NK-92 treated with Interleukin-12 subunit alpha and Interleukin-12 subunit beta, amount 100 ng/mL, for 24 hours (cell line): ENCODE results near the gene CLNK.
"Not testable (repeated sequence)": the region's sequence is repeated elsewhere in the genome, so short reads cannot be mapped to it uniquely, and the experiment has no call there.

Experiments used
- DNase-seq: peaks from one replicate; lab custom pipeline; 2025; lab: John Stamatoyannopoulos, UW

CLNK gene

GRCh38 chr4:10659251-10659650, 25.3 kb downstream of the CLNK start:
- DNase-seq: no peak

GRCh38 chr4:10656988-10657387, 27.6 kb downstream of the CLNK start:
- no peak for DNase-seq

- DNase-seq: no peak
These were observed 28.1 kb downstream of the CLNK start for GRCh38 chr4:10656420-10656819.

DNA sequence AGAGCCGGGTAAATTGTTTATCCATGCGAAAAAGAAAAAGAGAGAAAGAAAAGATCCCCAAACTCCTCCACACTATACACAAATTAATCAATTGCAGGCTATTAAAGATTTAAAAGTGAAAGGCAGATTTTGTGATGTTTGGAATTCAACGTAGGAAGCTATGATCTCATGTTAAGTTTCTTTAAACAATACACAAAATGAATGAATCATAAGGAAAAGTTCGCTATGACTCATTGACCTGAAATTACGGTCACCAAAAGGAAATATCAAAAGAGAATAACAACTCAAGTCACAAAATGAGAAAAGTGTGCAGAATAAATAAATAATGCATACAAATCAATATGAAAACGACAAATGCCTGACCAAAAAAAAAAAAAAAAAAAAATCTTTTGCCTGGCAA, 28.6 kb downstream of the CLNK start:
- DNase-seq: no peak

- DNase-seq: no peak
These were observed 36.1 kb downstream of the CLNK start for GRCh38 chr4:10648479-10648878.

DNA sequence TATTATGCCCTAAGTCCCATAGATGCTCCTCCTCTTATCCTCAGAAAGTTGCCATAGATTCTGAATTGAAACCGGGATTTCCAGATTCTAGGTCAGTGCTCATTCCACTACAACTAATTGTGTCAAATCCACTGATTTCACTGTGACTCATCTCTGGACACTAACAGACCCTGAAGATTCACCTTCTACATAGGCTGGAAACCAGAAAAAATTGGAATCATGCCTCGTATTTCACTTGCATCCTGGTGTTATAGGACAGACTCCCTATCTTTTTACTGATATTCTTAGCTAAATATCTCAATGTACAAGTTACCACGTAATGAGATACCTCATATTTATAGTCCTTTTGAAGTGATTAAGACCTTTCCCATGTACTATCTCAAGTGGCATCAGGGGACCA, 36.7 kb downstream of the CLNK start:
- DNase-seq: no peak

GRCh38 chr4:10643600-10644425, 40.8 kb downstream of the CLNK start:
- DNase-seq: no peak

DNA sequence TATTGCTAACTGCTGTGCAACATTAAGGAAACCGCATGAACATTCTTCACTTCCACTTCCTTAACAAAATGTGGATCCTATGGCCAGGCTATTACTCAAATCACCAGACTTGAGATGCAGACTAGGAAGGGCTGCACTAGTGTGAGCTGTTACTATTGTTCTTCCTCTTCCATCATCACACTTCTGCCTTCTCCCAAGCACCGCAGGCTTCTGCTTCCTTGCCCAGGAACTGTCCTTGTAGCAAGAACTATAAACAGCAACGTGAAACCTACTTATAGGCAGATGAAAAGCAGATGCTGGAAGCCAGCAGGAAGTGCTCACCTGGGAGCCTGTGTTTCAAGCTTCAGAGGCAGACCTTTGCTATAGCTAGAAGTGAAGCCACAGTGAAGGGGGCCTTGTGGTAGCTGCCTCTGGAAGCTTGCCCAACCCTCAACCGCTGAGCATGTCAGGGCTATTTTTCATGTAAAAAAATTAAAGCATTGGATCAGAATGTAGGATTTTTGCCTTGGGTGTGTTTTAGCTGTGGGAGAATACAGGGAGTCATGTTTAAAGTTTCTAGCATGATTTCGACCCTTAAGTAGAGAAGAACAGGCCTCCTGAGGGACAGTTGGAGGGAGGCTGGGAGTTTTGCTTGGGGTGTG, 43.9 kb downstream of the CLNK start:
- no peak for DNase-seq

- no peak for DNase-seq
These were observed 44.9 kb downstream of the CLNK start for GRCh38 chr4:10639664-10640063.

DNA sequence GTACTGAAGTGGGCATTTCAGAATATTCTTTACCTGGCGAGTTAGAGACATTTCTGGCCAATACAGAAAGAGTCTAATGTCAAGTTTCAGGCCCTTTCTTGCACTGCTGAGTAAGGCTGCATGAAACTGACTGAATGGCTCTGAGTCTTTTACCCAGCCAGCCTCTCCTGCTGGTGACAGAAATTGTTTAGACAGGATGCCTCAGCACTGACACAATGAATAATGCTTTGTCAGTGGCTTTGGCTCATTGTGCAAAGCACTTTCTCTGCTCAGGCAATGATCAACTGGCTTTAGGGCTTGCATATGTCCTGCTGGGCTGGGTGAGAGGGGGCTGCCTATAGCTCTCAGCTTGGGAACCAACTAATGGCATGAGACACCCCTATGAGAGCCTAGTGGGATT, 45.5 kb downstream of the CLNK start:
- DNase-seq: no peak

- no peak for DNase-seq
These were observed 49.5 kb downstream of the CLNK start for GRCh38 chr4:10635091-10635490.

- DNase-seq: no peak
These were observed 55.2 kb downstream of the CLNK start for GRCh38 chr4:10629394-10629793.

DNA sequence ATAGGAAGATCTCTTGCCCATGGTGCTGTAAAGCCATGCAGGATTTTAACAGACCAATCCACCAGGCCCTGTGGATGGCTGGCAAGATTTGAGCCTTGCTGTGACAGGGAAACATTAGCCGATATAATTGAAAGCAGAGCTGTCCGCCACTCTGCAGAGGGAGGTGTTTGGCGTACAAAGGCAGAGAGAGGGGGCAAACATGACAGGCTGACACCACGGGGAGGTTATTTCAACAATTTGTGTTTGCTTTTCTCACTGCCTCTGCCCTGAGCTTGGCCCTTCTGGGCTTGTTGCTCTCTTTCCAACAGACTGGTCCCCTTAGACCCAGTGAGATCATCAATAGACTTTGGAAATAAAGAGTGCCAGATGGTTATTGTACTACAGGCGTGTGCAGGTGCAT, 59.4 kb downstream of the CLNK start:
- DNase-seq: no peak

DNA sequence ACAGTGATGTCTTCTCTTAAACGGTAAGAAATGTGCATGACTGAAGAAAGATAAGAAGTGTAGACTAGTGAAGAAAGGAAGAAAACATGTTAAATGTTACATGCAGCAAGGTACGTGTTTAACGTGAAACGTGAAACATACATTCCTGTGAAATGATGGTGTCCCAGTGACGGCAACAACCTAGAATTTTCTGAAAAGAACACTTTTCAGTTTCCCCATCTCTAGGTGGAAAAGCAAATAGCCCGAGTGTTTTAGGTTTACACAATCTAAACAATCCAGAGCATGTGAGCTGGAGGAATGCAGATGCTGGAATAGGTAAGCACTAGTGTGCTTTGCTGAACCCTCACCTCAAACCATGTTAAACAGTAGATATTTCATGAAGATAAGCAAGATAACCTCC, 60.7 kb downstream of the CLNK start:
- no peak for DNase-seq

DNA sequence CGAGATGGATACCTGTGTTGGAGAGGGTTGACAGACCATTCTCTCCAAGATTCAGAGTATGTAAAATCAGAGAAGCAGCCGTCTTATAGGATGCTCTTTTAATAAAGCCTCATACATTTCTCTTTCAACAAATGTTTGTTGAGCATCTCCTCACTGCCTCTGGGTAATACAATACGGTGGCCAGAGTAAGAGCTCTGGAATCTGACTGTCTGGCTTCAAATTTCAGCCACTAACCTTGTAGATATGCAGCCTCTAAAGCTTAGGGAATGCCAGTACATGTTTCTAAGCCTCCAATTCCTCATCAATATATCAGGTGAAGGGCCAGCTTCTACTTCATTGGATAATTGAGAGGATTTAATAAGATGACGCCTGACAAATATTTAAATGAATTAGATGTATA, 61.3 kb downstream of the CLNK start:
- no peak for DNase-seq

- DNase-seq: no peak
These were observed 61.8 kb downstream of the CLNK start for GRCh38 chr4:10622728-10623127.

- DNase-seq: no peak
These were observed 63.6 kb downstream of the CLNK start for GRCh38 chr4:10620935-10621488.

DNA sequence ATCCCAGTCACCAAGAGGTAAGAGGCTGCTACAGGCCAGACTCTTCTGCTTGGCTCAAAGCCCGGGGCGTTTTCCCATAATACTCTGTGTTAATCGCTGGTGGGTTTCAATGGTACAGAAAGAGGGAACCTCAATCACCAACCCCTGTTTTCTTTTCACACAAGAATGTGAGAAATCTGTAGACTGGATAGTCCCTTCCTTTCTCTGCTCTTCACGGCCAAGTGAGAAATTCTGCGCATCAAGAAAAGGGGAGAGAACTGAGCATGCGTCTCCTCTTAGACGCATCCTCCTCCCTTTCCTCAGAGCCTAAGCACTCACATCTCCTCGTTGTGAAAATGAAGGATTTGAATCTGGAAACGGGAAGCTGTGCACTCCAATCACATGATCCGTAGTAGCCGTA, 64.7 kb downstream of the CLNK start:
- DNase-seq: no peak

- DNase-seq: no peak
These were observed 65.3 kb downstream of the CLNK start for GRCh38 chr4:10619220-10619619.

- not testable (repeated sequence) for DNase-seq
These were observed 69.6 kb downstream of the CLNK start for GRCh38 chr4:10614926-10615325.

- no peak for DNase-seq
These were observed 70.6 kb downstream of the CLNK start for GRCh38 chr4:10613926-10614478.

GRCh38 chr4:10612476-10612875, 72.1 kb downstream of the CLNK start:
- DNase-seq: no peak

GRCh38 chr4:10611673-10612072, 72.9 kb downstream of the CLNK start:
- DNase-seq: no peak
